C4-2B (cell line): ENCODE results near the gene SERINC5.

ENCODE experiments used
- ZFX ChIP-seq: fragments of 450-650 bp; IDR thresholded peaks from 2 replicates; pipeline ENCODE4 v1.6.1; 2017
- TF ChIP-seq, protein P1 (sequence below): fragments of 450-650 bp; conservative IDR thresholded peaks from 2 replicates; pipeline ENCODE4 v1.5.1; 2017; ENCODE audit warnings: mild to moderate bottlenecking

DNA sequence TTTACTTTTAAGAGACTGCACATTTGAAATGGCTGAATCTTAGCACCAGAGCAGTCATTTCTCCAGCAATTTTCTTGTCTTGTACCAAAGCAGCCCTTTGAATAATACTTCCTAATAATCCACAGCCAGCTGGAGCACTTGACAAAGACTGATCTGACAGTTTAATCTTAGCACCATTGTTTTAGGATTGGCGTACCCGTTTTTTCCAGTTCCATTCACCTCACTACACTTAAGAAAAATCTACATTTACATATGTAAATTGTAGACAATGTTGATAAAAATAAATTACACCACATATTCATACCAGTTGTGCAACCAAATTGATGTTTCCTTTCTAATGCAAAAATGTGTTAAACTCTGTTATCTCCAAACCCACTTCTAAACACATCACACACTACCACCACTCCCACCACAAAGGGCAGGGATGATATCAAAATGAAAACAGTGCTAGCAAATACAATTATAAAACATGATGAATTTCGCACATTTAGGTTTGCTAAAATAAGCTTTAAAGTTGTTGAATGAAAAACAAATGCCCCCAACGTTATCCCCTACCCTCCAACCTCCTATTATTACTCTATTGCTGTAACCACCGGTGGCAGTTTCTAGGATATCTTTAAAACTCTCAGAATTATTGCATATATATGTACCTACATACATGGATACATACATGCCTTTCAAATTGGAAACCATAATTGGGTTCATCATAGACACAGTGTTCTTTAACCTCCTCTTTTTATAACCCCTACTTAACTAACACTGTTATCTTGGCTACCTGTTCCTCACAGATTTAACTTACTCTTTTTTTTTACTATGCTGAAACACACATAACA lies 21.5 kb downstream of the SERINC5 start:
- TF ChIP-seq, protein P1, sequence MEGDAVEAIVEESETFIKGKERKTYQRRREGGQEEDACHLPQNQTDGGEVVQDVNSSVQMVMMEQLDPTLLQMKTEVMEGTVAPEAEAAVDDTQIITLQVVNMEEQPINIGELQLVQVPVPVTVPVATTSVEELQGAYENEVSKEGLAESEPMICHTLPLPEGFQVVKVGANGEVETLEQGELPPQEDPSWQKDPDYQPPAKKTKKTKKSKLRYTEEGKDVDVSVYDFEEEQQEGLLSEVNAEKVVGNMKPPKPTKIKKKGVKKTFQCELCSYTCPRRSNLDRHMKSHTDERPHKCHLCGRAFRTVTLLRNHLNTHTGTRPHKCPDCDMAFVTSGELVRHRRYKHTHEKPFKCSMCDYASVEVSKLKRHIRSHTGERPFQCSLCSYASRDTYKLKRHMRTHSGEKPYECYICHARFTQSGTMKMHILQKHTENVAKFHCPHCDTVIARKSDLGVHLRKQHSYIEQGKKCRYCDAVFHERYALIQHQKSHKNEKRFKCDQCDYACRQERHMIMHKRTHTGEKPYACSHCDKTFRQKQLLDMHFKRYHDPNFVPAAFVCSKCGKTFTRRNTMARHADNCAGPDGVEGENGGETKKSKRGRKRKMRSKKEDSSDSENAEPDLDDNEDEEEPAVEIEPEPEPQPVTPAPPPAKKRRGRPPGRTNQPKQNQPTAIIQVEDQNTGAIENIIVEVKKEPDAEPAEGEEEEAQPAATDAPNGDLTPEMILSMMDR, result no peak
- no peak for TF ChIP-seq ZFX
